HG03354 (cell line): ENCODE measurements around the gene NDUFA1.
A peak's percentile ranks its signal among the peaks of the same experiment; 100 is the strongest.
"Not testable (repeated sequence)": the region's sequence is repeated elsewhere in the genome, so short reads cannot be mapped to it uniquely, and the experiment has no call there.

Source experiments
- ATAC-seq: cut with Tn5 transposase; IDR thresholded peaks from one replicate; pipeline ENCODE4 v1.9.1; 2021; ENCODE audit warnings: mild to moderate bottlenecking; ENCODE audit not compliant: unreplicated experiment, poor library complexity, severe bottlenecking

Gene NDUFA1

GRCh38 chrX:119871599-119872395 is at the start of gene NDUFA1, which contains the start of gene RNF113A:
TSS of gene NDUFA1 (plus strand) at chrX:119871832. CDS start at chrX:119871912, 80 bp downstream.
TSS of gene RNF113A (minus strand) at chrX:119871733. CDS start at chrX:119871613, 120 bp downstream.
- ATAC-seq = peak; percentile 88

- not testable (repeated sequence) for ATAC-seq
These were observed 47.4 kb upstream of the NDUFA1 start for GRCh38 chrX:119824221-119824620.

GRCh38 chrX:119826399-119826959 is 45.2 kb upstream of the NDUFA1 start:
- ATAC-seq = no peak

- ATAC-seq = no peak
These were observed 43.2 kb upstream of the NDUFA1 start for GRCh38 chrX:119828446-119828845.

- ATAC-seq = no peak
These were observed 37.7 kb upstream of the NDUFA1 start for GRCh38 chrX:119833905-119834304.

- peak; percentile 96 for ATAC-seq
These were observed 19.0 kb upstream of the NDUFA1 start, which contains the start of gene UPF3B for GRCh38 chrX:119852382-119853353. TSS of gene UPF3B (minus strand) at chrX:119852963. CDS start at chrX:119852928, 35 bp downstream.

GRCh38 chrX:119853444-119853843 is 18.2 kb upstream of the NDUFA1 start:
- ATAC-seq = no peak

- ATAC-seq = peak; percentile 17
These were observed 953 bp upstream of the NDUFA1 start for GRCh38 chrX:119870626-119871131.

GRCh38 chrX:119871245-119871598 is 410 bp upstream of the NDUFA1 start:
- peak; percentile 46 for ATAC-seq

GRCh38 chrX:119878740-119879139 is 7.1 kb downstream of the NDUFA1 start:
- ATAC-seq = no peak

- peak; percentile 47 for ATAC-seq
These were observed 8.4 kb downstream of the NDUFA1 start for GRCh38 chrX:119880076-119880475.

GRCh38 chrX:119880552-119881437 is 9.2 kb downstream of the NDUFA1 start:
- ATAC-seq = peak; percentile 92

- no peak for ATAC-seq
These were observed 14.2 kb downstream of the NDUFA1 start for GRCh38 chrX:119885554-119886428.

- ATAC-seq = peak; percentile 92
These were observed 16.2 kb downstream of the NDUFA1 start for GRCh38 chrX:119887721-119888425.

GRCh38 chrX:119890626-119891025 is 19.0 kb downstream of the NDUFA1 start:
- not testable (repeated sequence) for ATAC-seq

- not testable (repeated sequence) for ATAC-seq
These were observed 20.5 kb downstream of the NDUFA1 start for GRCh38 chrX:119891961-119892692.
